GM18858 (cell line): ENCODE measurements around the gene RABGGTA.
"Not testable (repeated sequence)": the region's sequence is repeated elsewhere in the genome, so short reads cannot be mapped to it uniquely, and the experiment has no call there.

Source experiments
- ATAC-seq: cut with Tn5 transposase; IDR thresholded peaks from one replicate; pipeline ENCODE4 v1.9.1; 2021; ENCODE audit not compliant: unreplicated experiment

The RABGGTA gene

GRCh38 chr14:24222987-24223386 lies 48.4 kb downstream of the RABGGTA start:
- ATAC-seq, result not testable (repeated sequence)

- no peak for ATAC-seq
Observed at GRCh38 chr14:24219521-24219920, 51.9 kb downstream of the RABGGTA start.

DNA sequence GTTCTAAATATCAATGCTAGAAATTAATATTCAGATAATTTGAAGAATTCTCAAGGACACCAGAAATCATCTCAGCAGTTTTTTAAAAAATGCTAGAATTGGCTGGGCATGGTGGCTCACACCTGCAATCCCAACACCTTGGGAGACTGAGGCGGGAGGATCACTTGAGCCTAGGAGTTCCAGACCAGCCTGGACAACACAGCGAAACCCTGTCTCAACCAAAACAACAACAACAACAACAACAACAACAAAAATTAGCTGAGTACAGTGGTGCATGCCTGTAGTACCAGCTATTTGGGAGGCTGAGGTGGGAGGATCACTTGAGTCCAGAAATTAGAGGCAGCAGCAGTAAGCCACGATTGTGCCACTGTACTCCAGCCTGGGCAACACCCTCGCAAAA lies 52.3 kb downstream of the RABGGTA start:
- ATAC-seq, result no peak

DNA sequence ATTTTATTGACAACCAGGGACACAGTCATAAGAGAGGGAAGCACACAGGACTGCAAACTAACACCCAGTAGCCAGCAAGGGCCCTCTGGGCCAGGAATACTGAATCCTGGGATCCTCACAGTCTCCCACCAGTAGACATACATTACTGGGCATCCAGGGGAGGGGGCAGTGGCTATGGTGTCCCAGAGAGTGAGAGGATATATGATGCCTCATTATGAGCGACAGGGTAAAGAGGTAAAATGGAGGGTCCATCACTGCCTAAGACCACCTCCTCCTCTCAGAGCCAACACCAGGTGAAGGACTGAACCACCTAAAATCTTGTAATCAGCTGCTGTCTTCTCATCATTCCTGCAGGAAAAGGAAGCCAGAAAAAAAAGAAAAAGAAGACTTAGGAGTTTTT lies 54.5 kb downstream of the RABGGTA start:
- not testable (repeated sequence) for ATAC-seq

DNA sequence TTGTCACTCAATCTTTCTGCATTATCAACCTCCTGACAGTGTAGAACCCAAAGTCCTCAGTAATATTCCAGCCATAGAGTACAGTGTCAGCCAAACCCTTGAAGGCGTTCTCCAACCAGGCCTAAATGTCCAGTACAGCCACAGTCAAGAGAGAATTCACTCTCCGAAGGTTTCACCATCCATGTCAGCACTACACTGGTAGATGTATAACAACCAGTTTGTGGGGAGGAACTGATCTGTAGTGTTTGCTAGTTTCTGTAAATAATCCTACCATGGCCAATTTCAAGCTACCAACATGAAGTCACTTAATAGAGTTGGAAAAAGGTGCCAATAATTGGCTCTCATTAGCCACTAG lies 55.1 kb downstream of the RABGGTA start:
- ATAC-seq, result no peak
